K562 (cell line): Measurements from ENCODE around the gene TEX38.

Source experiments
- ATF3 ChIP-seq, 2 experiments: fragments of 450-650 bp in 1 of 2; sonication (generic) in 1 of 2; formaldehyde crosslinking in 1 of 2; IDR thresholded peaks in 1 of 2; conservative IDR thresholded peaks in 1 of 2; 2 replicates each; pipeline versions ENCODE4 v1.6.1 to v1.8.1; 2016 to 2023; ENCODE audit warnings: mild to moderate bottlenecking in 2 of 2, moderate library complexity in 2 of 2, inconsistent platforms in 1 of 2, missing genetic modification reagents in 1 of 2
- KLF10 ChIP-seq: fragments of 250-450 bp; sonication (Bioruptor Pico); IDR thresholded peaks from 2 replicates; pipeline ENCODE4 v1.6.1; 2021; ENCODE audit warnings: matching md5 sums
- NFIX ChIP-seq: fragments of 250-450 bp; sonication (Bioruptor Pico); IDR thresholded peaks from 2 replicates; pipeline ENCODE4 v1.4.0; 2020; ENCODE audit warnings: low read depth, mild to moderate bottlenecking, moderate library complexity
- SIN3A ChIP-seq, 2 experiments: fragments of 150-350 bp in 1 of 2; IDR thresholded peaks; 2 replicates each; pipeline ENCODE4 v1.6.1; 2011 to 2016; ENCODE audit warnings: borderline replicate concordance in 2 of 2, low read depth in 2 of 2, low read length in 2 of 2, mild to moderate bottlenecking in 2 of 2, moderate library complexity in 2 of 2; ENCODE audit not compliant: control insufficient read depth in 1 of 2
- ZBED1 ChIP-seq: IDR thresholded peaks from 2 replicates; pipeline ENCODE4 v1.6.1; 2014
- ZBTB7A ChIP-seq: IDR thresholded peaks from 2 replicates; pipeline ENCODE4 v1.6.1; 2011; ENCODE audit warnings: low read depth, mild to moderate bottlenecking, low read length, moderate library complexity, borderline replicate concordance; ENCODE audit not compliant: control insufficient read depth
- TF ChIP-seq, protein P1 (sequence below), 3 experiments: IDR thresholded peaks in 2 of 3; conservative IDR thresholded peaks in 1 of 3; 2 replicates each; pipeline ENCODE4 v1.5.1; 2011 to 2012; ENCODE audit warnings: low read length in 3 of 3, mild to moderate bottlenecking in 3 of 3, control low read depth in 2 of 3, improper control_type of control experiment in 1 of 3, inconsistent platforms in 1 of 3, low read depth in 1 of 3, mixed read lengths in 1 of 3, moderate library complexity in 1 of 3; ENCODE audit not compliant: insufficient read depth in 2 of 3
- TF ChIP-seq, protein P2 (sequence below): sonication (generic); formaldehyde crosslinking; IDR thresholded peaks from 2 replicates; pipeline ENCODE4 v1.5.0; 2020; ENCODE audit warnings: missing genetic modification reagents

DNA sequence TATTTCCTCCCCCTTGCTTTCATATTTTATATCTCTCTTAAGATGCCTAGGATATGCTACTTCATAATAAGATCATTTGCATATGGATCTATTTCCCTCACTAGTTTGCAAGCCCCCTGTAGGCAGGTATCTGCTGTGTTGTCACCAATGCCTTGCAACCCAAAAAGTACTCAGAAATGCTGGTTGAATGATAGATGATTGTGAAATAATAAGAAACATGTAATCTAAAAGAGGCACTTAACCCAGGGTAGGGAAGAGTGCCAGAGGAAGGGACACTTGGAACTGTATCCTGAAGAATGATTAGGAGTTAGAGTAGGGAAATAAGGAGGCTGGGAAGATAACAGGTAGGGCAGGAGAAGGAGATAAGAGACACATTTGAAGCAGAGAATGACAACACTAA is 15.8 kb upstream of the TEX38 start:
- TF ChIP-seq, protein P1, sequence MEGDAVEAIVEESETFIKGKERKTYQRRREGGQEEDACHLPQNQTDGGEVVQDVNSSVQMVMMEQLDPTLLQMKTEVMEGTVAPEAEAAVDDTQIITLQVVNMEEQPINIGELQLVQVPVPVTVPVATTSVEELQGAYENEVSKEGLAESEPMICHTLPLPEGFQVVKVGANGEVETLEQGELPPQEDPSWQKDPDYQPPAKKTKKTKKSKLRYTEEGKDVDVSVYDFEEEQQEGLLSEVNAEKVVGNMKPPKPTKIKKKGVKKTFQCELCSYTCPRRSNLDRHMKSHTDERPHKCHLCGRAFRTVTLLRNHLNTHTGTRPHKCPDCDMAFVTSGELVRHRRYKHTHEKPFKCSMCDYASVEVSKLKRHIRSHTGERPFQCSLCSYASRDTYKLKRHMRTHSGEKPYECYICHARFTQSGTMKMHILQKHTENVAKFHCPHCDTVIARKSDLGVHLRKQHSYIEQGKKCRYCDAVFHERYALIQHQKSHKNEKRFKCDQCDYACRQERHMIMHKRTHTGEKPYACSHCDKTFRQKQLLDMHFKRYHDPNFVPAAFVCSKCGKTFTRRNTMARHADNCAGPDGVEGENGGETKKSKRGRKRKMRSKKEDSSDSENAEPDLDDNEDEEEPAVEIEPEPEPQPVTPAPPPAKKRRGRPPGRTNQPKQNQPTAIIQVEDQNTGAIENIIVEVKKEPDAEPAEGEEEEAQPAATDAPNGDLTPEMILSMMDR (IDR thresholded peaks at IDR 0.05 in 2 of 3, conservative IDR thresholded peaks at IDR 0.05 in 1 of 3; ENCODE audit: insufficient read depth in 2 of 3, low read depth in 1 of 3, low read length in 3 of 3) = no peak
- TF ChIP-seq NFIX (CRISPR knock-in tag) = no peak
- no peak for TF ChIP-seq ATF3 (IDR thresholded peaks at IDR 0.05)
- no peak for TF ChIP-seq ATF3 (CRISPR knock-in tag; conservative IDR thresholded peaks at IDR 0.05)
- no peak for TF ChIP-seq KLF10
- TF ChIP-seq SIN3A (IDR thresholded peaks at IDR 0.05; ENCODE audit: borderline replicate concordance in 2 of 2, control insufficient read depth in 1 of 2, low read depth in 2 of 2, low read length in 2 of 2) = no peak
- TF ChIP-seq ZBTB7A = no peak
- TF ChIP-seq ZBED1 = no peak
- TF ChIP-seq, protein P2, sequence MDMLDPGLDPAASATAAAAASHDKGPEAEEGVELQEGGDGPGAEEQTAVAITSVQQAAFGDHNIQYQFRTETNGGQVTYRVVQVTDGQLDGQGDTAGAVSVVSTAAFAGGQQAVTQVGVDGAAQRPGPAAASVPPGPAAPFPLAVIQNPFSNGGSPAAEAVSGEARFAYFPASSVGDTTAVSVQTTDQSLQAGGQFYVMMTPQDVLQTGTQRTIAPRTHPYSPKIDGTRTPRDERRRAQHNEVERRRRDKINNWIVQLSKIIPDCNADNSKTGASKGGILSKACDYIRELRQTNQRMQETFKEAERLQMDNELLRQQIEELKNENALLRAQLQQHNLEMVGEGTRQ (CRISPR knock-in tag) = no peak
